K562 (cell line): ENCODE results near the gene MTG2. TPM values are rescaled to one million over a fixed set of nuclear protein-coding genes. Genes with fewer than 3 reads are reported as not detected.

Experiments
- ATAC-seq: fragments of 200-7000 bp; cut with Tn5 transposase; 3 replicates; pipeline ENCODE4 v1.9.1; 2020; ENCODE audit warnings: moderate library complexity
- BruUV-seq: library from RNA; stranded (reverse); fragments of 400-500 nt; replicated peaks from 2 replicates; lab custom pipeline; 2021; lab: Mats Ljungman, UMichigan
- CTCF ChIA-PET: fragments of 300-600 bp; formaldehyde crosslinking; extraction: SDS; loops from one replicate; lab custom pipeline; 2021; ENCODE audit warnings: low intra/inter-chr PET ratio; lab: Yijun Ruan, JAX
- POLR2A ChIA-PET: fragments of 300-600, 350-650 bp; sonication (Branson Sonifier 250); formaldehyde crosslinking; extraction: SDS; loops from one replicate; lab custom pipeline; 2021; ENCODE audit warnings: antibody characterized with exemption, inconsistent platforms; lab: Yijun Ruan, JAX
- DNase-seq, 4 experiments: peaks; one replicate each; pipeline versions ENCODE4 v3.0.0 to v3.0.0-alpha.2; 2011 to 2018; ENCODE audit warnings: low spot score in 3 of 4, mixed read lengths in 3 of 4; ENCODE audit errors: extremely low read depth in 1 of 4
- FAIRE-seq: peaks from 2 replicates; lab custom pipeline; 2011; peaks lifted over from hg19 to GRCh38; lab: Jason Lieb, UNC
- H2AFZ ChIP-seq: 2 replicates; pipeline ENCODE4 v1.6.0; 2011; ENCODE audit warnings: low read depth, low read length, control low read depth, inconsistent platforms
- H3K27ac ChIP-seq: fragments of 200-600 bp; 3 replicates; pipeline ENCODE4 v1.8.0; 2011; ENCODE audit warnings: low read depth, mild to moderate bottlenecking, control low read depth, inconsistent platforms, low read length, moderate library complexity, mixed read lengths; ENCODE audit errors: extremely low read depth
- H3K27me3 ChIP-seq, 2 experiments: fragments of 300-600 bp in 1 of 2; 2 replicates in 1 of 2; 3 replicates in 1 of 2; pipeline versions ENCODE4 v1.6.0 to v1.8.0; 2011; ENCODE audit warnings: inconsistent platforms in 2 of 2, low read length in 2 of 2, mild to moderate bottlenecking in 1 of 2, mixed read lengths in 1 of 2, moderate library complexity in 1 of 2; ENCODE audit not compliant: control insufficient read depth in 2 of 2, insufficient read depth in 2 of 2
- H3K36me3 ChIP-seq: fragments of 300-600 bp; 3 replicates; pipeline ENCODE4 v1.8.0; 2011; ENCODE audit warnings: mild to moderate bottlenecking, low read length, inconsistent platforms; ENCODE audit not compliant: control insufficient read depth, insufficient read depth
- H3K4me1 ChIP-seq, 2 experiments: fragments of 200-600 bp in 1 of 2; replicated peaks in 1 of 2; 2 replicates in 1 of 2; 3 replicates in 1 of 2; pipeline versions ENCODE4 v1.5.1 to v1.8.0; 2011; ENCODE audit warnings: inconsistent platforms in 2 of 2, low read length in 2 of 2, mild to moderate bottlenecking in 1 of 2, mixed read lengths in 1 of 2, moderate library complexity in 1 of 2; ENCODE audit not compliant: control insufficient read depth in 2 of 2, insufficient read depth in 2 of 2
- H3K4me2 ChIP-seq: 2 replicates; pipeline ENCODE4 v1.6.1; 2011; ENCODE audit warnings: low read length, control low read depth, inconsistent platforms, mixed read lengths; ENCODE audit not compliant: insufficient read depth
- H3K4me3 ChIP-seq: fragments of 200-600 bp; sonication (generic), shearing (Covaris generic); 2 replicates; pipeline ENCODE4 v1.5.1; 2016; ENCODE audit warnings: control low read depth, inconsistent platforms
- H3K79me2 ChIP-seq: fragments of 200-600 bp; 3 replicates; pipeline ENCODE4 v1.8.0; 2011; ENCODE audit warnings: low read length, inconsistent platforms; ENCODE audit not compliant: control insufficient read depth, insufficient read depth
- H3K9ac ChIP-seq, 2 experiments: 2 replicates each; pipeline versions ENCODE4 v1.6.0 to v1.6.1; 2011; ENCODE audit warnings: low read depth in 2 of 2, low read length in 2 of 2, control low read depth in 1 of 2, inconsistent platforms in 1 of 2, mild to moderate bottlenecking in 1 of 2, mixed read lengths in 1 of 2; ENCODE audit not compliant: insufficient read depth in 1 of 2
- H3K9me1 ChIP-seq: one replicate; pipeline ENCODE4 v1.6.0; 2011; ENCODE audit warnings: inconsistent platforms, mild to moderate bottlenecking, low read length, moderate library complexity; ENCODE audit not compliant: control insufficient read depth, insufficient read depth
- H3K9me3 ChIP-seq: replicated peaks from 2 replicates; pipeline ENCODE4 v1.5.1; 2011; ENCODE audit warnings: low read depth, low read length, inconsistent platforms; ENCODE audit not compliant: control insufficient read depth, insufficient read depth
- H4K20me1 ChIP-seq: replicated peaks from 2 replicates; pipeline ENCODE4 v1.6.1; 2011; ENCODE audit warnings: low read length, inconsistent platforms, mixed read lengths; ENCODE audit not compliant: control insufficient read depth, insufficient read depth
- KLF16 ChIP-seq: IDR thresholded peaks from 2 replicates; pipeline ENCODE4 v1.6.1; 2016; ENCODE audit warnings: antibody characterized with exemption
- RUNX1 ChIP-seq: sonication (generic); IDR thresholded peaks from 2 replicates; pipeline ENCODE4 v1.6.1; 2016; ENCODE audit warnings: antibody characterized with exemption, low read depth
- SIN3B ChIP-seq: fragments of 450-650 bp; IDR thresholded peaks from 2 replicates; pipeline ENCODE4 v1.6.1; 2017; ENCODE audit warnings: low read depth, mild to moderate bottlenecking, moderate library complexity
- WGBS: fragments of 100-300 bp; shearing (Covaris generic); methylation state at CpG from one replicate; pipeline ENCODE4 v1.1.6; 2016; ENCODE audit warnings: low coverage, mixed read lengths; ENCODE audit not compliant: insufficient coverage; ENCODE audit errors: missing lambda C conversion rate; 5-methylcytosine and 5-hydroxymethylcytosine counted together
- in situ Hi-C: fragments of 300-500 bp; cut with MboI; formaldehyde crosslinking; loops from 4 replicates; pipeline ENCODE4 v1.15.0; 2018; ENCODE audit warnings: inconsistent platforms, mixed read lengths
- intact Hi-C: fragments of 100-400 bp; cut with micrococcal nuclease; formaldehyde crosslinking; loops from 2 replicates; pipeline ENCODE4 v1.14.2; 2022
- polyA plus RNA-seq, 8 experiments: library from polyadenylated mRNA; depleted of rRNA in 4 of 8; stranded (reverse) in 5 of 8; unstranded in 3 of 8; fragments of >200 nt; fragmentation: Nextera tagmentation in 2 of 8; fragmentation: Illumina TruSeq in 1 of 8; extraction: Ambion mirVana in 2 of 8; extraction: Trizol in 1 of 8; gene quantifications; 2 replicates each; pipeline versions ENCODE4 v1.2.1 to v1.2.3, GENCODE V29; 2011 to 2014; ENCODE audit warnings: inconsistent platforms in 1 of 8, missing spikeins in 1 of 8
- total RNA-seq, 7 experiments: library from RNA; depleted of rRNA in 6 of 7; stranded (reverse); fragments of >200 nt in 6 of 7; fragmentation: Illumina TruSeq in 2 of 7; extraction: Trizol in 2 of 7; gene quantifications; 2 replicates each; pipeline versions ENCODE4 v1.2.1 to v1.2.3, GENCODE V29; 2011 to 2021; ENCODE audit warnings: low replicate concordance in 1 of 7
- TF ChIP-seq, protein P1 (sequence below), 2 experiments: IDR thresholded peaks in 1 of 2; conservative IDR thresholded peaks in 1 of 2; 2 replicates each; pipeline ENCODE4 v1.6.1; 2016; ENCODE audit warnings: low read depth in 2 of 2, mild to moderate bottlenecking in 1 of 2, missing compliant biosample characterization in 1 of 2, missing genetic modification characterization in 1 of 2, moderate library complexity in 1 of 2
- TF ChIP-seq, protein P2 (sequence below): fragments of 250-450 bp; sonication (Bioruptor Pico); IDR thresholded peaks from 2 replicates; pipeline ENCODE4 v1.8.0; 2021; ENCODE audit warnings: moderate library complexity, mild to moderate bottlenecking, inconsistent platforms
- TF ChIP-seq, protein P3 (sequence below): sonication (generic); formaldehyde crosslinking; IDR thresholded peaks from 2 replicates; pipeline ENCODE4 v1.8.1; 2023; ENCODE audit warnings: mild to moderate bottlenecking, missing genetic modification reagents

The MTG2 gene
- total and polyA plus RNA-seq, 9 of the 15 experiments (the other 6 are each of a cell fraction or from before 2014, with no cell fraction given): 8.7 to 67.5 (median 44.5) TPM

DNA sequence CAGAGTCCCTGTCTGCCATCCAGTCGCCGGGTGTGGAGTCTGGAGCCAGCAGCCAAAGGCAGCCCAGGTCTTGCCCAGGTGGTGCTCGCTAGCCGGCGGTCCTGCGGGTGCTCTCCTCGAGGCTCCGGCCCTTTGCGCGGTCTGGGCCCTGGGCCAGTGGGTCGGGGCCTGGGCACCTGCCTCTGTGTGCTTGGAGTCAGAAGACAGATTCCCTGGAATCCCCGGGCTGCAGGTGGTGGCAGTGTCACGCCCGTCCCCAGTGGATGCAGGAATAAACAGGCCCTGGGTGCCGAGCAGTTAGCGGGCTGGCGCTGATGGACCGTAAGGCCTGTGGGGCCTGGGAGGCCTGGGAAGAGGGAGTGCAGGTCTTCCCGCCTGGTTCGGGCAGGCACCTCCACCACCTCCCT is 33.9 kb upstream of the MTG2 start:
- POLR2A ChIA-PET: interaction anchor here (0.6 kb wide), 1 partner anchor 120 kb away, joined by 3 read pairs; no protein-coding TSS in a partner anchor
- intact Hi-C loops: loop anchor here (10.0 kb wide), 1 partner anchor 236 kb away; the partner anchor contains the start of gene RPS21
- in situ Hi-C loops: no loop called here

More for the DNA sequence above, 33.9 kb upstream of the MTG2 start:
- no peaks in the 10 kb centered on the region for H3K27me3 ChIP-seq
- 94% methylated on average over 17 of the region's 20 CpGs for WGBS
- BruUV-seq: no TSS peak
- no peak overlapping the region for H3K27ac ChIP-seq
- peaks cover 50% of the 10 kb centered on the region for H4K20me1 ChIP-seq
- no peak overlapping the region for H2AFZ ChIP-seq
- H3K4me3 ChIP-seq: no peak overlapping the region
- peak overlapping the region in 1 of 2 experiments; percentile 65; a peak in 1 of 4 replicates for H3K9ac ChIP-seq
- H3K9me3 ChIP-seq: no peaks in the 10 kb centered on the region
- FAIRE-seq (no peak), DNase-seq (no peak), ATAC-seq (no peak)
- H3K36me3 ChIP-seq: peaks cover 56% of the 10 kb centered on the region
- no peak overlapping the region for H3K4me2 ChIP-seq
- peaks cover 34 to 77% of the 10 kb centered on the region in 2 experiments; a peak in 4 of 5 replicates for H3K4me1 ChIP-seq
- peaks cover 98% of the 10 kb centered on the region for H3K79me2 ChIP-seq
- CTCF ChIA-PET: no interaction called here
- TF ChIP-seq KLF16 (no peak), SIN3B (no peak), RUNX1 (no peak)
- TF ChIP-seq, protein P1, sequence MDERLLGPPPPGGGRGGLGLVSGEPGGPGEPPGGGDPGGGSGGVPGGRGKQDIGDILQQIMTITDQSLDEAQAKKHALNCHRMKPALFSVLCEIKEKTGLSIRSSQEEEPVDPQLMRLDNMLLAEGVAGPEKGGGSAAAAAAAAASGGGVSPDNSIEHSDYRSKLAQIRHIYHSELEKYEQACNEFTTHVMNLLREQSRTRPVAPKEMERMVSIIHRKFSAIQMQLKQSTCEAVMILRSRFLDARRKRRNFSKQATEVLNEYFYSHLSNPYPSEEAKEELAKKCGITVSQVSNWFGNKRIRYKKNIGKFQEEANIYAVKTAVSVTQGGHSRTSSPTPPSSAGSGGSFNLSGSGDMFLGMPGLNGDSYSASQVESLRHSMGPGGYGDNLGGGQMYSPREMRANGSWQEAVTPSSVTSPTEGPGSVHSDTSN (CRISPR knock-in tag; IDR thresholded peaks at IDR 0.05; ENCODE audit: low read depth): no peak
- TF ChIP-seq, protein P1 (tag; conservative IDR thresholded peaks at IDR 0.05; ENCODE audit: low read depth): no peak
- TF ChIP-seq, protein P2, sequence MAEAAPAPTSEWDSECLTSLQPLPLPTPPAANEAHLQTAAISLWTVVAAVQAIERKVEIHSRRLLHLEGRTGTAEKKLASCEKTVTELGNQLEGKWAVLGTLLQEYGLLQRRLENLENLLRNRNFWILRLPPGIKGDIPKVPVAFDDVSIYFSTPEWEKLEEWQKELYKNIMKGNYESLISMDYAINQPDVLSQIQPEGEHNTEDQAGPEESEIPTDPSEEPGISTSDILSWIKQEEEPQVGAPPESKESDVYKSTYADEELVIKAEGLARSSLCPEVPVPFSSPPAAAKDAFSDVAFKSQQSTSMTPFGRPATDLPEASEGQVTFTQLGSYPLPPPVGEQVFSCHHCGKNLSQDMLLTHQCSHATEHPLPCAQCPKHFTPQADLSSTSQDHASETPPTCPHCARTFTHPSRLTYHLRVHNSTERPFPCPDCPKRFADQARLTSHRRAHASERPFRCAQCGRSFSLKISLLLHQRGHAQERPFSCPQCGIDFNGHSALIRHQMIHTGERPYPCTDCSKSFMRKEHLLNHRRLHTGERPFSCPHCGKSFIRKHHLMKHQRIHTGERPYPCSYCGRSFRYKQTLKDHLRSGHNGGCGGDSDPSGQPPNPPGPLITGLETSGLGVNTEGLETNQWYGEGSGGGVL (CRISPR knock-in tag): no peak
- TF ChIP-seq, protein P3, sequence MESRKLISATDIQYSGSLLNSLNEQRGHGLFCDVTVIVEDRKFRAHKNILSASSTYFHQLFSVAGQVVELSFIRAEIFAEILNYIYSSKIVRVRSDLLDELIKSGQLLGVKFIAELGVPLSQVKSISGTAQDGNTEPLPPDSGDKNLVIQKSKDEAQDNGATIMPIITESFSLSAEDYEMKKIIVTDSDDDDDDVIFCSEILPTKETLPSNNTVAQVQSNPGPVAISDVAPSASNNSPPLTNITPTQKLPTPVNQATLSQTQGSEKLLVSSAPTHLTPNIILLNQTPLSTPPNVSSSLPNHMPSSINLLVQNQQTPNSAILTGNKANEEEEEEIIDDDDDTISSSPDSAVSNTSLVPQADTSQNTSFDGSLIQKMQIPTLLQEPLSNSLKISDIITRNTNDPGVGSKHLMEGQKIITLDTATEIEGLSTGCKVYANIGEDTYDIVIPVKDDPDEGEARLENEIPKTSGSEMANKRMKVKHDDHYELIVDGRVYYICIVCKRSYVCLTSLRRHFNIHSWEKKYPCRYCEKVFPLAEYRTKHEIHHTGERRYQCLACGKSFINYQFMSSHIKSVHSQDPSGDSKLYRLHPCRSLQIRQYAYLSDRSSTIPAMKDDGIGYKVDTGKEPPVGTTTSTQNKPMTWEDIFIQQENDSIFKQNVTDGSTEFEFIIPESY: peak; percentile 81; the same call in 1 of the 2 replicates
- H3K9me1 ChIP-seq: peaks cover 7% of the 10 kb centered on the region
